ENCODE measurements around the gene ACP7.

The ACP7 gene, protein sequence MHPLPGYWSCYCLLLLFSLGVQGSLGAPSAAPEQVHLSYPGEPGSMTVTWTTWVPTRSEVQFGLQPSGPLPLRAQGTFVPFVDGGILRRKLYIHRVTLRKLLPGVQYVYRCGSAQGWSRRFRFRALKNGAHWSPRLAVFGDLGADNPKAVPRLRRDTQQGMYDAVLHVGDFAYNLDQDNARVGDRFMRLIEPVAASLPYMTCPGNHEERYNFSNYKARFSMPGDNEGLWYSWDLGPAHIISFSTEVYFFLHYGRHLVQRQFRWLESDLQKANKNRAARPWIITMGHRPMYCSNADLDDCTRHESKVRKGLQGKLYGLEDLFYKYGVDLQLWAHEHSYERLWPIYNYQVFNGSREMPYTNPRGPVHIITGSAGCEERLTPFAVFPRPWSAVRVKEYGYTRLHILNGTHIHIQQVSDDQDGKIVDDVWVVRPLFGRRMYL

GRCh38 chr19:39083983-39084731, at the start of gene ACP7:
TSS of gene ACP7 (plus strand) at chr19:39084368. CDS start at chr19:39085270, 902 bp downstream.
- TF ChIP-seq BACH2 (CRISPR knock-in tag; IDR thresholded peaks at IDR 0.05; ENCODE audit: borderline replicate concordance) (no peak), ISL1 (CRISPR knock-in tag; IDR thresholded peaks at IDR 0.05) (no peak), ZC3H10 (CRISPR knock-in tag; IDR thresholded peaks at IDR 0.05) (no peak), ZFP3 (CRISPR knock-in tag; IDR thresholded peaks at IDR 0.05) (no peak)
- peak; percentile 59 for ATAC-seq

DNA sequence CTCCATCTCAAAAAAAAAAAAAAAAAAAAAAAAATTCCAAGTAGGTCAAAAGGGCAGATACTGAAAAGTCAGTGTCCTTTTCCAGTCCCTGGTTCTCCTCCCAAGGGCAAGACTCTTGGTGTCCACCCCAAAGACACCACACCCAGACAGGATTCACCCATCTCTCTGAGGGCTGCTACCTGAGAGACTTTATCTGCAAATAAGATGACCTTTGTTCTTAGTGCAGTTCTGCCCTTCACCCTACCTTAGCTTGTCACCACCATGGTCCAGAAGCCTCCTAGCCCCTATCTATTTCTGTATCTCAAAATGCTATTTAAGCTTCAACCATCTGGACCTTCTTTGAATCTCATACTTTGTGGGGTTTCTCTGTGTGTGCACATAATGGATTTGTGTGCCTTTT, 47.6 kb upstream of the ACP7 start:
- no peak for ATAC-seq
- TF ChIP-seq ISL1 (CRISPR knock-in tag; IDR thresholded peaks at IDR 0.05) (no peak), TOX (CRISPR knock-in tag; IDR thresholded peaks at IDR 0.05; ENCODE audit: borderline replicate concordance) (no peak), GLIS3 (CRISPR knock-in tag; IDR thresholded peaks at IDR 0.05) (no peak), SNAI2 (CRISPR knock-in tag; IDR thresholded peaks at IDR 0.05) (no peak), ZFP30 (CRISPR knock-in tag; IDR thresholded peaks at IDR 0.05) (no peak), PPARA (CRISPR knock-in tag; IDR thresholded peaks at IDR 0.05; ENCODE audit: borderline replicate concordance) (no peak), POU6F1 (CRISPR knock-in tag; IDR thresholded peaks at IDR 0.05; ENCODE audit: borderline replicate concordance, low read depth) (no peak), ESRRG (CRISPR knock-in tag; IDR thresholded peaks at IDR 0.05) (no peak), TCF4 (CRISPR knock-in tag; IDR thresholded peaks at IDR 0.05; ENCODE audit: borderline replicate concordance) (no peak), ZNF8 (CRISPR knock-in tag; IDR thresholded peaks at IDR 0.05) (no peak), ZC3H10 (CRISPR knock-in tag; IDR thresholded peaks at IDR 0.05) (no peak), ARNTL (CRISPR knock-in tag; IDR thresholded peaks at IDR 0.05; ENCODE audit: borderline replicate concordance, low read depth) (no peak), CSDC2 (CRISPR knock-in tag; IDR thresholded peaks at IDR 0.05) (no peak)
- TF ChIP-seq, protein P1, sequence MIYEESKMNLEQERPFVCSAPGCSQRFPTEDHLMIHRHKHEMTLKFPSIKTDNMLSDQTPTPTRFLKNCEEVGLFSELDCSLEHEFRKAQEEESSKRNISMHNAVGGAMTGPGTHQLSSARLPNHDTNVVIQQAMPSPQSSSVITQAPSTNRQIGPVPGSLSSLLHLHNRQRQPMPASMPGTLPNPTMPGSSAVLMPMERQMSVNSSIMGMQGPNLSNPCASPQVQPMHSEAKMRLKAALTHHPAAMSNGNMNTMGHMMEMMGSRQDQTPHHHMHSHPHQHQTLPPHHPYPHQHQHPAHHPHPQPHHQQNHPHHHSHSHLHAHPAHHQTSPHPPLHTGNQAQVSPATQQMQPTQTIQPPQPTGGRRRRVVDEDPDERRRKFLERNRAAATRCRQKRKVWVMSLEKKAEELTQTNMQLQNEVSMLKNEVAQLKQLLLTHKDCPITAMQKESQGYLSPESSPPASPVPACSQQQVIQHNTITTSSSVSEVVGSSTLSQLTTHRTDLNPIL (CRISPR knock-in tag; IDR thresholded peaks at IDR 0.05; ENCODE audit: low read depth): no peak

GRCh38 chr19:39037194-39037593, 47.0 kb upstream of the ACP7 start:
- TF ChIP-seq TCF4 (CRISPR knock-in tag; IDR thresholded peaks at IDR 0.05; ENCODE audit: borderline replicate concordance): no peak
- TF ChIP-seq POU6F1 (CRISPR knock-in tag; IDR thresholded peaks at IDR 0.05; ENCODE audit: borderline replicate concordance, low read depth): no peak
- TF ChIP-seq ARNTL (CRISPR knock-in tag; IDR thresholded peaks at IDR 0.05; ENCODE audit: borderline replicate concordance, low read depth): no peak
- no peak for TF ChIP-seq ZFP30 (CRISPR knock-in tag; IDR thresholded peaks at IDR 0.05)
- TF ChIP-seq TOX (CRISPR knock-in tag; IDR thresholded peaks at IDR 0.05; ENCODE audit: borderline replicate concordance): no peak
- no peak for TF ChIP-seq ZNF70 (CRISPR knock-in tag; IDR thresholded peaks at IDR 0.05)
- no peak for TF ChIP-seq BACH2 (CRISPR knock-in tag; IDR thresholded peaks at IDR 0.05; ENCODE audit: borderline replicate concordance)

DNA sequence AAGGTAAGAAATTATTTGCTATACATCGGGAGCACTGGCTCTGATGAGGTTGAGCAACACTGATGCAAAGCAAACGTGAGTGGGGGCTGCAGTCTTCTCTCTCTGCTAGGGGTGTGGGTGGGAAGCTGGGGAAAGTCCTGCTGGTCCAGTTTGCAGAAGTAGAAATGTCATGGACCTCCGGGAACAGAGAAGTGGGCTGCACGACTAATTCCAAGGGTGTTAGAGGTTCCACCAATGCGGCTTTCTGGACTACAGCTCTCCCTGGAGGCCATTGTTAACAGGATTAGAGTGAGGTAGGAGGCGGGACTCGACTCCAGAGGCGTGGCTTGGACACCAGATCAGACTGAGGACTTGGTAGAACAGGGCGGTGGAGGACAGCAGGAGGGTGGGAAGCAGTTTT, 46.1 kb upstream of the ACP7 start:
- ATAC-seq: peak; percentile 100

More at GRCh38 chr19:39037194-39037593, 47.0 kb upstream of the ACP7 start:
- ATAC-seq: no peak

More for the DNA sequence above, 46.1 kb upstream of the ACP7 start:
- no peak for TF ChIP-seq ESRRG (CRISPR knock-in tag; IDR thresholded peaks at IDR 0.05)
- no peak for TF ChIP-seq POU6F1 (CRISPR knock-in tag; IDR thresholded peaks at IDR 0.05; ENCODE audit: borderline replicate concordance, low read depth)
- no peak for TF ChIP-seq ZNF565 (CRISPR knock-in tag; conservative IDR thresholded peaks at IDR 0.05; ENCODE audit: low read depth)
- no peak for TF ChIP-seq ZFP3 (CRISPR knock-in tag; IDR thresholded peaks at IDR 0.05)
- TF ChIP-seq, protein P2, sequence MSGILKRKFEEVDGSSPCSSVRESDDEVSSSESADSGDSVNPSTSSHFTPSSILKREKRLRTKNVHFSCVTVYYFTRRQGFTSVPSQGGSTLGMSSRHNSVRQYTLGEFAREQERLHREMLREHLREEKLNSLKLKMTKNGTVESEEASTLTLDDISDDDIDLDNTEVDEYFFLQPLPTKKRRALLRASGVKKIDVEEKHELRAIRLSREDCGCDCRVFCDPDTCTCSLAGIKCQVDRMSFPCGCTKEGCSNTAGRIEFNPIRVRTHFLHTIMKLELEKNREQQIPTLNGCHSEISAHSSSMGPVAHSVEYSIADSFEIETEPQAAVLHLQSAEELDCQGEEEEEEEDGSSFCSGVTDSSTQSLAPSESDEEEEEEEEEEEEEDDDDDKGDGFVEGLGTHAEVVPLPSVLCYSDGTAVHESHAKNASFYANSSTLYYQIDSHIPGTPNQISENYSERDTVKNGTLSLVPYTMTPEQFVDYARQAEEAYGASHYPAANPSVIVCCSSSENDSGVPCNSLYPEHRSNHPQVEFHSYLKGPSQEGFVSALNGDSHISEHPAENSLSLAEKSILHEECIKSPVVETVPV (CRISPR knock-in tag; IDR thresholded peaks at IDR 0.05): no peak
- no peak for TF ChIP-seq ZC3H10 (CRISPR knock-in tag; IDR thresholded peaks at IDR 0.05)
- no peak for TF ChIP-seq SNAI2 (CRISPR knock-in tag; IDR thresholded peaks at IDR 0.05)
